ENCODE measurements around the gene DNM2.
"Not testable (repeated sequence)": the region's sequence is repeated elsewhere in the genome, so short reads cannot be mapped to it uniquely, and the experiment has no call there.

DNA sequence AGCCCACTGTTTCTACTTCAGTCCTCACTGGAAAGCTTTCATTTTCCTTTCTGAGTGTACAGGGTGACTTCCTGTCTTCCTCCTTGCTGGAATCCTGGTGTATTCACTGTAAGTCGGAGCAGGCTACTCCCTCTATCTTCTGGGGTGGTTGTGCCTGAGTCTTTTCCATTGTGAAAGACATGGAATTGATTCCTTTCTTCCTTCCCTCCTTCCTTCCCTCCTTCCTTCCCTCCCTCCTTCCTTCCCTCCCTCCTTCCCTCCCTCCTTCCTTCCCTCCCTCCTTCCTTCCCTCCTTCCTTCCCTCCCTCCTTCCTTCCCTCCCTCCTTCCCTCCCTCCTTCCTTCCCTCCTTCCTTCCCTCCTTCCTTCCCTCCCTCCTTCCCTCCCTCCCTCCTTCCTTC lies 40.2 kb downstream of the DNM2 start:
- not testable (repeated sequence) for TF ChIP-seq POLR2A (IDR thresholded peaks at IDR 0.05)
- TF ChIP-seq, protein P1, sequence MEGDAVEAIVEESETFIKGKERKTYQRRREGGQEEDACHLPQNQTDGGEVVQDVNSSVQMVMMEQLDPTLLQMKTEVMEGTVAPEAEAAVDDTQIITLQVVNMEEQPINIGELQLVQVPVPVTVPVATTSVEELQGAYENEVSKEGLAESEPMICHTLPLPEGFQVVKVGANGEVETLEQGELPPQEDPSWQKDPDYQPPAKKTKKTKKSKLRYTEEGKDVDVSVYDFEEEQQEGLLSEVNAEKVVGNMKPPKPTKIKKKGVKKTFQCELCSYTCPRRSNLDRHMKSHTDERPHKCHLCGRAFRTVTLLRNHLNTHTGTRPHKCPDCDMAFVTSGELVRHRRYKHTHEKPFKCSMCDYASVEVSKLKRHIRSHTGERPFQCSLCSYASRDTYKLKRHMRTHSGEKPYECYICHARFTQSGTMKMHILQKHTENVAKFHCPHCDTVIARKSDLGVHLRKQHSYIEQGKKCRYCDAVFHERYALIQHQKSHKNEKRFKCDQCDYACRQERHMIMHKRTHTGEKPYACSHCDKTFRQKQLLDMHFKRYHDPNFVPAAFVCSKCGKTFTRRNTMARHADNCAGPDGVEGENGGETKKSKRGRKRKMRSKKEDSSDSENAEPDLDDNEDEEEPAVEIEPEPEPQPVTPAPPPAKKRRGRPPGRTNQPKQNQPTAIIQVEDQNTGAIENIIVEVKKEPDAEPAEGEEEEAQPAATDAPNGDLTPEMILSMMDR (IDR thresholded peaks at IDR 0.05) = not testable (repeated sequence)

Measured in testis (tissue), 2 donors.